H1 (cell line): ENCODE results near the gene LPP.

Experiments
- ATF3 ChIP-seq: IDR thresholded peaks from 2 replicates; pipeline ENCODE4 v1.6.1; 2011; ENCODE audit warnings: low read depth, mild to moderate bottlenecking, low read length; ENCODE audit not compliant: insufficient read depth
- CEBPB ChIP-seq: IDR thresholded peaks from 2 replicates; pipeline ENCODE4 v1.6.1; 2012; ENCODE audit warnings: low read depth, low read length
- CTCF ChIP-seq, 3 experiments: IDR thresholded peaks; 1 replicate in 2 of 3; 2 replicates in 1 of 3; pipeline versions ENCODE4 v1.5.1 to v1.6.1; 2011; ENCODE audit warnings: low read length in 3 of 3, mild to moderate bottlenecking in 3 of 3, inconsistent platforms in 2 of 3, low read depth in 1 of 3, moderate library complexity in 1 of 3; ENCODE audit not compliant: insufficient read depth in 1 of 3; ENCODE audit errors: control extremely low read depth in 1 of 3
- EP300 ChIP-seq, 2 experiments: IDR thresholded peaks; 1 replicate in 1 of 2; 2 replicates in 1 of 2; pipeline ENCODE4 v1.6.1; 2011 to 2012; ENCODE audit warnings: low read depth in 2 of 2, low read length in 2 of 2, mild to moderate bottlenecking in 2 of 2, borderline replicate concordance in 1 of 2, inconsistent platforms in 1 of 2, moderate library complexity in 1 of 2
- EZH2 ChIP-seq: fragments of 200-600 bp; sonication (generic); IDR thresholded peaks from 2 replicates; pipeline ENCODE4 v1.7.1; 2012; ENCODE audit warnings: low read depth, mild to moderate bottlenecking, moderate library complexity, low read length, inconsistent platforms; ENCODE audit not compliant: severe bottlenecking
- JUN ChIP-seq: IDR thresholded peaks from 2 replicates; pipeline ENCODE4 v1.6.1; 2011; ENCODE audit warnings: low read depth, mild to moderate bottlenecking, improper control_type of control experiment, low read length
- KDM5A ChIP-seq: fragments of 200-600 bp; IDR thresholded peaks from 2 replicates; pipeline ENCODE4 v1.7.1; 2012; ENCODE audit warnings: mild to moderate bottlenecking, low read length, inconsistent platforms, mixed read lengths
- NRF1 ChIP-seq: IDR thresholded peaks from 2 replicates; pipeline ENCODE4 v1.6.1; 2011; ENCODE audit warnings: mild to moderate bottlenecking, low read depth, low read length, improper control_type of control experiment
- POLR2A ChIP-seq, 2 experiments: IDR thresholded peaks; 1 replicate in 1 of 2; 2 replicates in 1 of 2; pipeline ENCODE4 v1.6.1; 2011; ENCODE audit warnings: low read depth in 2 of 2, low read length in 2 of 2, mild to moderate bottlenecking in 2 of 2; ENCODE audit errors: control extremely low read depth in 1 of 2
- POU5F1 ChIP-seq: IDR thresholded peaks from 2 replicates; pipeline ENCODE4 v1.6.1; 2011; ENCODE audit warnings: low read depth, mild to moderate bottlenecking, low read length, moderate library complexity
- SIN3A ChIP-seq, 2 experiments: IDR thresholded peaks in 1 of 2; conservative IDR thresholded peaks in 1 of 2; 2 replicates each; pipeline ENCODE4 v1.6.1; 2011 to 2012; ENCODE audit warnings: low read length in 2 of 2, improper control_type of control experiment in 1 of 2, low read depth in 1 of 2, mild to moderate bottlenecking in 1 of 2
- SUZ12 ChIP-seq: fragments of 200-600 bp; sonication (generic); IDR thresholded peaks from 2 replicates; pipeline ENCODE4 v1.6.1; 2012; ENCODE audit warnings: mild to moderate bottlenecking, inconsistent platforms, low read length, moderate library complexity, mixed read lengths
- TAF1 ChIP-seq: IDR thresholded peaks from 2 replicates; pipeline ENCODE4 v1.6.1; 2011; ENCODE audit warnings: mild to moderate bottlenecking, low read depth, low read length
- USF2 ChIP-seq: IDR thresholded peaks from 2 replicates; pipeline ENCODE4 v1.6.1; 2011; ENCODE audit warnings: low read length, improper control_type of control experiment

- TF ChIP-seq NRF1 (no peak), ATF3 (no peak), EP300 (IDR thresholded peaks at IDR 0.05; ENCODE audit: borderline replicate concordance in 1 of 2, low read depth in 2 of 2, low read length in 2 of 2) (no peak), CTCF (IDR thresholded peaks at IDR 0.05; ENCODE audit: control extremely low read depth in 1 of 3, insufficient read depth in 1 of 3, low read depth in 1 of 3, low read length in 3 of 3) (no peak), EZH2 (no peak), SUZ12 (no peak), SIN3A (conservative IDR thresholded peaks at IDR 0.05 in 1 of 2, IDR thresholded peaks at IDR 0.05 in 1 of 2; ENCODE audit: low read depth in 1 of 2, low read length in 2 of 2) (no peak), JUN (no peak), CEBPB (no peak), POLR2A (IDR thresholded peaks at IDR 0.05; ENCODE audit: control extremely low read depth in 1 of 2, low read depth in 2 of 2, low read length in 2 of 2) (no peak), POU5F1 (no peak), KDM5A (no peak), USF2 (no peak), TAF1 (no peak)
Observed at GRCh38 chr3:188411750-188412149, 257.8 kb downstream of the LPP start.
